Fibroblast of upper back skin (primary cell): Measurements from ENCODE around the gene SLC38A7.
A peak's percentile ranks its signal among the peaks of the same experiment; 100 is the strongest.

Experiments
- DNase-seq: peaks from one replicate; pipeline ENCODE4 v3.0.0-alpha.2; 2013

Gene SLC38A7

GRCh38 chr16:58634265-58634802 is 50.2 kb downstream of the SLC38A7 start:
- no peak for DNase-seq

- peak; percentile 100 for DNase-seq
These were observed 54.6 kb downstream of the SLC38A7 start, which contains the start of gene CNOT1 for GRCh38 chr16:58629733-58630640. CNOT1 (minus strand) TSS chr16:58629826; CDS start chr16:58599337, 30,489 bp downstream.

- peak; percentile 7 for DNase-seq
These were observed 55.5 kb downstream of the SLC38A7 start for GRCh38 chr16:58628845-58629732.

DNA sequence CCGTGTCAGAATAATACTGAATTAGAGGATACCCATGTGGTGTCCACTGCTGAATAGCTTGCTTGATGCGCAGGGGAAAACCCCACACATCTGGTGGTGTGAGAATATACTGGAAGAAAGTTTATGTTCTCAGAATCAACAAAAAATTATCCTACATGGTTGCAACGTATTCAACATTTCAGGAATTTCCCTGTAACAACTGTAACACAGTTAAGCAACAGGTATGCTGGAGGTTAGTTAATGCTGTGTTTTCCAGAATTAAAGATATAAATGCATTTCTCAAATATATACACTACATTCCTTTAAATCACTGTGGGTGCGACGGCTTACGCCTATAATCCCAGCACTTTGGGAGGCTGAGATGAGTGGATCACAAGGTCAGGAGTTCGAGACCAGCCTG is 60.4 kb downstream of the SLC38A7 start:
- DNase-seq, result no peak

DNA sequence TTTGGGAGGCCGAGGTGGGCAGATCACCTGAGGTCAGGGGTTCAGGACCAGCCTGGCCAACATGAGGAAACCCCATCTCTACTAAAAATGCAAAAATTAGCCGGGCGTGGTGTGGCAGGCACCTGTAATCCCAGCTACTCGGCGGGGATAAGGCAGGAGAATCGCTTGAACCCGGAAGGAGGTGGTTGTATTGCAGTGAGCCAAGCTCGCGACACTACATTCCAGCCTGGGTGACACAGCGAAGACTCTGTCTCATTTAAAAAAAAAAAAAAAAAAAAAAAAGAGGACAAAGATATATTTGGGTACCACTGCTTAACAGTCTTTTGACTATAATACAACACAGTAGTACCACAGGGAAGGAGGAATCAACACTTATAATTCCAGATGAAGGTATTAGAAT is 64.2 kb downstream of the SLC38A7 start:
- DNase-seq, result no peak

DNA sequence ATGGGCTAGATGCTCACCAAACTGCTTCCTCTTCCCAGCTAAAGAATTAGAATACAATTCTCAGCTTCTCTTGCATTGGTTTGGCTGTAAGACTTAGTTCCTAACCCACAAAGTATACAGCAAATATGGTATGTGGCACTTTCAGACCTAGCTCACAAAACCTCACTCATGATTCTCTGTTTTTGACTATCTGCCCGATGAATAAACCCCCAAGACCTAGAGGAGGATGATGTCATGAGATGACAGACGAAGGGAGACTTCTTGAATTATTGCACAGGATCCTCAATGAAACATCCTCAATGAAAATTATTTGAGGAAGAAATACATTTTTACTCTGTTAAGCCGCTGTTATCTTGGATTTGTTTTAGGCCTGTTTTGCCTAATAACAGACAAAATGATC is 69.3 kb downstream of the SLC38A7 start:
- DNase-seq, result peak; percentile 60
